Stimulated activated CD4-positive, alpha-beta T cell treated with anti-CD3 and anti-CD28 coated beads, Interleukin-4, amount 100 ng/mL, for 48 hours (primary cell): ENCODE results near the gene CRYBA1.
"Not testable (repeated sequence)": the region's sequence is repeated elsewhere in the genome, so short reads cannot be mapped to it uniquely, and the experiment has no call there.

Experiments used
- DNase-seq, 2 donors: peaks; one replicate each; pipeline ENCODE4 v3.0.0-alpha.2; 2020; ENCODE audit warnings: low read depth in 2 of 2

The CRYBA1 gene

DNA sequence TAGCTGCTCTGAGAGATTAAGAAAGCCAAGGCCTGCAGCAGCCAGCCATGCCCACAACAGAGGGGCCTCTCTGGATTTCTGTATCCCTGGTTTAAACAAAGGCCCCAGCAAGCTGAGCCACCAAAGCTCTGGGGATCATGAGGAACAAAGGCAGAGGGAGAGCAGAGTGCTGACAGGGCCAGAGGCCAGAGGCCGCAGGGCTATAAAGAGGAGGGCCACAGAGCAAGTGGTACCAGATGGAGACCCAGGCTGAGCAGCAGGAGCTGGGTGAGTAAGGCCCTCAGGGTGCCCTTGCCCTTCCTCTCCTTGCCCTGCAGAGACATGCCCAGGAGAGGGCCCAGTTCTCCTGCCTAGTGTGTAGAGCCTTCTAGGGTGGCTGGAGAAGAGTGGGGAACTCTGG lies at the start of gene CRYBA1:
TSS of gene CRYBA1 (plus strand) at position 232 of the 400 bp plus-strand sequence. CDS start at position 237, 5 bp downstream.
- no peak for DNase-seq

DNA sequence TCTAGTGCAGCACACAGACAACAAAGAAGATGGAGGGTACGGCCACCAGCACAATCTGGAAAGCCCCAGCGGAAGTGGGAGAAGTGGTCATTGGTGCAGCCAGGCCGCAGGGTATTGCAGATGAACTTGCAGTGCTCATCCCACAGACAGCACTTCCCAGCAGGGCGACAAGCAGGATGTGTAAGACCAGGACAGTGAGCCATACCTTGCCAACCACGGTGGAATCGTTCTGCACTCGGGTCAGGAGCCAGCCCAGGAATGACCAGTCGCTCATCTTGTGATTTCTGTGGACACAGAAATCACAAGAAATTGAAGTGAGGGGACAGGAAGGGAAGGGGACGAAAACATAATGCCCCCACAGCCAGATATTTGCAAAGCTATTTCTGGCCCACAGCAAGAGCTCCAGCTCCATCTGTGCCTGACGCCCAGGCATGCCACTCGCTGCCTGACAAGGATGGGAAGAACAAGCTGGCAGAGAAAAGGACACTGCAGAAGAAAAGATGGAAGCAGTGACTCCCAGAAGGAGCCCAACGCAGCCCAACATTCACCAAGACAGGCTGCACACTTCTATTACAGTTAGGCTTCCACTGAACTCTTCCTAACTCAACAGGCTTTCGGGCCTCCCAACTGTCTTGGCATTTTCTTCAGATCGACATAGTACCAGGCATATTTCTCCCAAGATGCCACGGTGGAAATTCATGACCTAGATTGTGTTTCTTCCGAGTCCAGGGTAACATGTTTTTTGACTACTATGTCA lies 49.0 kb upstream of the CRYBA1 start:
- no peak for DNase-seq

DNA sequence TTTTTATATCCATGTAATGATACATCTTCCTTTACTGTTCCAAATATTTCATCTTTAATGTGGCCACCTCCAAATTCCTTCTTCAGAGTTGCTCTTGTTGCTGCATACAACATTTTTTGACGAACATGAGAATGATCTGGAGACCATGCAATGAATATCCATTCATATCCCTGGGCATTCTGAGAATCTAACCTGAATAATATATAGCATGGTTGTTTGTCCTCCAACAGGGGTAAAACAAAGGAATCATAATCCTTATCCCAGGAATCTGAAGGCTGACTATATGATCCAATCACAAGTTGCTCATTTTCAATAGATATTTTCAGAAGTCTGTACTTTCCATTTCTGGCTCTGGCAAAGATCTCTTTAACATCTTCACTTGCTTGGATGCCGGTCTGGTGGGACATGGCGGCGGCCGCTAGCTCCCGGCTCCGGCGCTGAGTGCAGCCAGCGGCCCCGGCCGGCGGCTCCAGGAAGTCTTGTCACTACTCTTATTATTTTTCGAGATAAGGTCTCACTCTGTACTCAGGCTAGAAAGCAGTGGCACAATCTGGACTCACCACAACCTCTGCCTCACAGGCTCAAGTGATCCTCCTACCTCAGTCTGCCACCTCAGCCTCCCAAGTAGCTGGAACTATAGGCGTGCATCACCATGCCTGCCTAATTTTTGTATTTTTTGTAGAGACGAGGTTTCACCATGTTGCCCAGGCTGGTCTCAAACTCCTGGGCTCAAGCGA lies 42.4 kb upstream of the CRYBA1 start:
- DNase-seq = not testable (repeated sequence)

DNA sequence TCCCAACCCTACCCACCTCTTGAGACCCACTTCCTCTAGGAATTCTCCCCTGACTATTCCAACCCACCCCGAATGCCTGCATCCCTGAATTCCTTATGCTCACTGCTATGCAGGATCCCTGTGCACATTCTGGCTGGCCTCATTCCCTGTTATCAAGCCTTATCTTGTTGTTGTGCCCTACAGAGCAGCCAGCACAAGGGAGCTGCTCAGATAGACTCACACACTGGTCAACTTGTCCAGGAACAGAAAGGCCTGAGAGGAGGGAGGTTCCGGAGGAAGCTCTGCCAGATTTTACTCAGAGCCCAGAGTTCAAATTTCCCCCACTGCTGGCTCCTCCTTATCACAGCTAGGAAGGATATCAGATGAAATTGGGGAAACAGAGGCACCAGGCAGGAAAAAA lies 41.6 kb upstream of the CRYBA1 start:
- no peak for DNase-seq

GRCh38 chr17:29207975-29208374 lies 38.7 kb upstream of the CRYBA1 start:
- no peak for DNase-seq

DNA sequence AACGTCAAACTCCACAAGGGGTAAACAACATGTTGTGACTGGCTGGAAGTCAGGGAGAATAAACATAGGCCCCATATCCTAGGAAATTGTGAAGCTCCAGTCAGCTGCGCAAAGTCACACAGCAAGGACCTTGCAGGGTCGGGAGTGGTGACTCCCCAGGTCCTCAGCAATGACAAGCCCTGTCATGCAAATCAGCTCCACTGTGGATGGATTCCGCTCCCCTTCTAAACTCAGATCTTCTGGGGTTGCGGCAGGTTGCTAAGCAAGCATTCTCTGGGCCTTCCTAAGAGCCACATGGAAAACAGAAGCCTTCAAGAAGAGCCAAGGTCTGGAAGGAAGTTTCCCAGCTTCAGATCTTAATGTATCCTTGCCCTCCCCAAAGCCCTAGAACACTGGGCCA lies 37.6 kb upstream of the CRYBA1 start:
- no peak for DNase-seq

GRCh38 chr17:29210879-29211278 lies 35.8 kb upstream of the CRYBA1 start:
- no peak for DNase-seq

GRCh38 chr17:29212094-29212631 lies 34.5 kb upstream of the CRYBA1 start:
- DNase-seq = no peak

- DNase-seq = no peak
Measured at GRCh38 chr17:29212681-29213121, 34.0 kb upstream of the CRYBA1 start.

GRCh38 chr17:29214215-29215146 lies 32.2 kb upstream of the CRYBA1 start:
- no peak for DNase-seq

DNA sequence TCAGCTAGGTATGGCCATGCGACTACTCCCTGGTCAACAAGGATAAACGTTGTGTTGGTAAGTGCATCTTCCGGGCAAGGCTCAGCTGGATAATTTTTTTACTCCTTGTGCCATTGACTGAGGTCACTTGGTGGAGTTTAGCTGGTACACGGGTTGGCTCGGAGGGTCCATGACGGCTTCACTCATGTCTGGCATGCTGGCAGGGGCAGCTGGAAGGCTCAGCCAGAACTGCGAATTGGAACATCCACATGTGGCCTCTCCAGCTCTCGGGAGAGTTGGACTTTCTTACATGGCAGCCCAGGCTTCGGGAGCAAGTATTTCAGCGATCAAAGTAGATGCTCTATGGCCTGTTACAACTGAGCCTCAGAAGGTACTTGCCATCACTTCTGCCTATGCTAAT lies 31.5 kb upstream of the CRYBA1 start:
- no peak for DNase-seq

DNA sequence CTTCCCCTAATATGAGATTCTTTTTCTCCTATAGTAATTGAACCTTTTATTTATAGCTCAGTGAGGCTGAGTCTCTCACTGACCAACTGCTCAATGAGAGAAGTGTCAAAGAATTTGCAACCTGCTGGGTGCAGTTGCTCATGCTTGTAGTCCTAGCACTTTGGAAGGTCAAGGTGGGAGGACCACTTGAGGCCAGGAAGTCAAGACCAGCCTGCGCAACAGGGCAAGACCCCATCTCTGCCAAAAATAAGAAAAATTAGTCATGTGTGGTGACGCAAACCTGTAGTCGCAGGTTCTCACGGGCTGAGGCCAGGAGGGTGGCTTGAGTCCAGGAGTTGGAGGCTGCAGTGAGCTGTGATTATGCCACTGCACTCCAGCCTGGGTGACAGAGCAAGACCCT lies 30.9 kb upstream of the CRYBA1 start:
- no peak for DNase-seq

- DNase-seq = no peak
Measured at GRCh38 chr17:29216181-29216580, 30.5 kb upstream of the CRYBA1 start.

- DNase-seq = no peak
Measured at GRCh38 chr17:29216856-29217255, 29.8 kb upstream of the CRYBA1 start.

GRCh38 chr17:29219378-29220047 lies 27.1 kb upstream of the CRYBA1 start:
- DNase-seq = peak; percentile 64 to 68

GRCh38 chr17:29221338-29221737 lies 25.3 kb upstream of the CRYBA1 start:
- not testable (repeated sequence) for DNase-seq

DNA sequence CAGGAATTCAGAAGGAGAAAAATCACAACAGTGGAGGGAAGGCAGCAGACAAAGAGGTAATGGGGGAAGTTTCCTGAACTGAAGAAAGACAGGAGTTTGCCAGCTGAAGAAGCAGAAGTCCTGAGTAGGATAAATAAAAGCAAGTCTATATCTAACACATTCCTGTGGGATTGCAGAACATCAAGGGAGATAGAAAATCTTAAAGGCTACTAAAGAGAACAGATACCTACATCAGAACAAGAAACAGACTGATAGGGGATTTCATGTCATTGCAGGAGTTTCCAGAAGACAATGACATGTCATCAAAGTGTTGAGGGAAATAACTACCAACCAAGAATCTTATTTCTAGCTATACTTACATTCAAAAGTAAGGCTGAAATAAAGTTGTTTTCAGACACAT lies 21.3 kb upstream of the CRYBA1 start:
- no peak for DNase-seq

DNA sequence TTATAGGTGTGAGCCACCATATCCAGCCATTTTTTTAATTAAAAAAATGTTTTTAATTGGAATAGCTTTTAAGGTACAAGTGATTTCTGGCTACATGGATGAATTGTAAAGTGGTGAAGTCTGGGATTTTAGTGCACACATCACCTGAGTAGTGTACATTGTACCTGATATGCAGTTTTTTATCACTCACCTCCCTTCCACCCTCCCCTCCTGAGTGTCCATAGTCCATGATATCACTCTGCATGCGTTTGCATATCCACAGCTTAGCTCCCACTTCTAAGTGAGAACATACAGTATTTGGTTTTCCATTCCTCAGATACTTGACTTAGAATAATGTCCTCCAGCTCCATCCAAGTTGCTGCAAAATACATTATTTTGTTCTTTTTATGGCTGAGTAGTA lies 13.4 kb upstream of the CRYBA1 start:
- DNase-seq = no peak

DNA sequence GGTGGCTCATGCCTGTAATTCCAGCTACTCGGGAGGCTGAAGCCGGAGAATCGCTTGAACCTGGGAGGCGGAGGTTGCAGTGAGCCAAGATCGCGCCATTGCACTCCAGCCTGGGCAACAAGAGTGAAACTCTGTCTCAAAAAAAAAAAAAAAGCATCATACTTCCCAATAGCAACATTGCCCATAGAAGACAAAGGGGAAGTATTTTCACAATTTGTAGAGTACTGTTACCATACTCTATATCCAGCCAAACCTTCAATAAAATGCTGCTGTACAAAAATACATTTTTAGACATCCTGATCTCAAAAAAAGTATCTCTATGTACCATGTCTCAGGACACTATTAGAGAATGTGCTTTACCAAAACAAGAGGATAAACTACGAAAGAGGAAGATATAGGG lies 11.7 kb upstream of the CRYBA1 start:
- DNase-seq = not testable (repeated sequence)

DNA sequence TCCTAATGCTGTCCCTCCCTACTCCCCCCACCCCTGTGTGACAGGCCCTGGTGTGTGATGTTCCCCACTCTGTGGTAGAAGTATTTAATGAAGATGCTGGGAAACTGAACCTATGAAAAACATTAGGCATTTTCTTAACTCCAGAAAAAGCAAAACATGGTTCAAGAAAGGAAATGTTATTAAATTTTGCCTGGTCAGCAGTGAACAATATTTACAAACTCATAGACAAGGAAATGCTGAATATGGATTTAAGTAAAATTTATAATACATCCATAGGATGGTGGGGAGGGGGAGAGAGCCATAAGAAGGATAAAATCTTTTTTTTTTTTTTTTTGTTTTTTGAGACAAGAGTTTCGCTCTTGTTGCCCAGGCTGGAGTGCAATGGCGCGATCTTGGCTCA lies 10.8 kb upstream of the CRYBA1 start:
- DNase-seq = no peak

DNA sequence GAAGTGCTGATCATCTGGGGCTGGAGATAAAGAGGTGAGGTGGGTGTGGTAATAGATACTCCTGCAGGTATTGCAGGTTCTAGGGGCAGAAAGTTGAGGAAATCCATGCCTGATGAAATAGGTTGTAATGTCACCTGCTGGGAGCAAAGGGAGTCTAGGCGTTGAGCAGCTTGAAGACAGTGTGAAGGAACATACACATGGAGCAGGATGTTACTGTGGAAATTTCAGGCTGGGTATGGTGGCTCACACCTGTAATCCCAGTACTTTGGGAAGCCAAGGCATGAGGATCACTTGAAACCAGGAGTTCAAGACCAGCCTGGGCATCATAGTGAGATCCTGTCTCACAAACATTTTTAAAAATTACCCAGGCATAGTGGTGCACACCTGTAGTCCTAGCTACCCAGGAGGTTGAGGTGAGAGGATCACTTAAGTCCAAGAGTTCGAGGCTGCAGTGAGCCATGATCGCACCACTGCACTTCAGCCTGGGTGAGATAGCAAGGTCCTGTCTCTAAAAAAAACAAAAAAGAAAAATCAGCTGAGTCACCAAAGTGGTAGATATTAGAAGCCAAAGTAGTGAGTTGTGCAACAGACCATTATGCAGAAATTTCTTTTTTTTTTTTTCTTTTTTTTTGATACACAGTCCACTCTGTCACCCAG lies 9.1 kb upstream of the CRYBA1 start:
- no peak for DNase-seq
